ENCODE measurements around the gene COL6A5. TPM values are rescaled to one million over a fixed set of nuclear protein-coding genes. Genes with fewer than 3 reads are reported as not detected.

The COL6A5 gene
- total RNA-seq, 1 donor = not detected

GRCh38 chr3:130463221-130463620 is 117.7 kb downstream of the COL6A5 start:
- H4K20me1 ChIP-seq (ENCODE audit: insufficient read depth, low read length) = no peaks in the 10 kb centered on the region

GRCh38 chr3:130465521-130465920 is 120.0 kb downstream of the COL6A5 start:
- Histone ChIP-seq H2AFZ (ENCODE audit: low read length) (no peak overlapping the region), H4K20me1 (ENCODE audit: insufficient read depth, low read length) (no peaks in the 10 kb centered on the region), H3K27ac (ENCODE audit: low read depth, low read length) (no peak overlapping the region), H3K36me3 (ENCODE audit: insufficient read depth, low read length) (no peaks in the 10 kb centered on the region), H3K27me3 (ENCODE audit: insufficient read depth, low read length) (no peaks in the 10 kb centered on the region), H3K4me2 (ENCODE audit: insufficient read depth, low read length) (no peak overlapping the region), H3K9me3 (ENCODE audit: low read depth, low read length) (no peaks in the 10 kb centered on the region), H3K4me1 (ENCODE audit: insufficient read depth, low read length) (no peaks in the 10 kb centered on the region), H3K4me3 (ENCODE audit: insufficient read depth, low read length) (no peak overlapping the region), H3K79me2 (ENCODE audit: insufficient read depth, low read length) (no peaks in the 10 kb centered on the region)
- TF ChIP-seq CTCF (IDR thresholded peaks at IDR 0.05; ENCODE audit: extremely low read depth, low read depth, low read length) = no peak
- no peak for DNase-seq (ENCODE audit: insufficient read length, low spot score, missing footprints)

More at GRCh38 chr3:130463221-130463620, 117.7 kb downstream of the COL6A5 start:
- Histone ChIP-seq H3K36me3 (ENCODE audit: insufficient read depth, low read length) (no peaks in the 10 kb centered on the region), H3K4me1 (ENCODE audit: insufficient read depth, low read length) (no peaks in the 10 kb centered on the region), H3K4me3 (ENCODE audit: insufficient read depth, low read length) (no peak overlapping the region), H3K27ac (ENCODE audit: low read depth, low read length) (no peak overlapping the region), H3K27me3 (ENCODE audit: insufficient read depth, low read length) (no peaks in the 10 kb centered on the region), H2AFZ (ENCODE audit: low read length) (no peak overlapping the region), H3K9me3 (ENCODE audit: low read depth, low read length) (no peaks in the 10 kb centered on the region), H3K79me2 (ENCODE audit: insufficient read depth, low read length) (no peaks in the 10 kb centered on the region), H3K4me2 (ENCODE audit: insufficient read depth, low read length) (no peak overlapping the region)
- DNase-seq (ENCODE audit: insufficient read length, low spot score, missing footprints) = no peak
- no peak for TF ChIP-seq CTCF (IDR thresholded peaks at IDR 0.05; ENCODE audit: extremely low read depth, low read depth, low read length)

- Histone ChIP-seq H3K27me3 (ENCODE audit: insufficient read depth, low read length) (no peaks in the 10 kb centered on the region), H3K4me3 (ENCODE audit: insufficient read depth, low read length) (no peak overlapping the region), H3K9me3 (ENCODE audit: low read depth, low read length) (no peaks in the 10 kb centered on the region), H3K4me2 (ENCODE audit: insufficient read depth, low read length) (no peak overlapping the region), H3K27ac (ENCODE audit: low read depth, low read length) (no peak overlapping the region), H3K36me3 (ENCODE audit: insufficient read depth, low read length) (no peaks in the 10 kb centered on the region), H3K79me2 (ENCODE audit: insufficient read depth, low read length) (no peaks in the 10 kb centered on the region), H4K20me1 (ENCODE audit: insufficient read depth, low read length) (no peaks in the 10 kb centered on the region), H2AFZ (ENCODE audit: low read length) (no peak overlapping the region), H3K4me1 (ENCODE audit: insufficient read depth, low read length) (no peaks in the 10 kb centered on the region)
- no peak for DNase-seq (ENCODE audit: insufficient read length, low spot score, missing footprints)
- no peak for TF ChIP-seq CTCF (IDR thresholded peaks at IDR 0.05; ENCODE audit: extremely low read depth, low read depth, low read length)
These were observed 122.8 kb downstream of the COL6A5 start for GRCh38 chr3:130468311-130468710.

GRCh38 chr3:130470126-130470525 is 124.7 kb downstream of the COL6A5 start:
- Histone ChIP-seq H3K9me3 (ENCODE audit: low read depth, low read length) (no peaks in the 10 kb centered on the region), H3K79me2 (ENCODE audit: insufficient read depth, low read length) (no peaks in the 10 kb centered on the region), H3K4me3 (ENCODE audit: insufficient read depth, low read length) (no peak overlapping the region), H3K27me3 (ENCODE audit: insufficient read depth, low read length) (no peaks in the 10 kb centered on the region), H3K4me2 (ENCODE audit: insufficient read depth, low read length) (no peak overlapping the region), H4K20me1 (ENCODE audit: insufficient read depth, low read length) (no peaks in the 10 kb centered on the region), H3K4me1 (ENCODE audit: insufficient read depth, low read length) (no peaks in the 10 kb centered on the region), H3K27ac (ENCODE audit: low read depth, low read length) (no peak overlapping the region), H2AFZ (ENCODE audit: low read length) (no peak overlapping the region), H3K36me3 (ENCODE audit: insufficient read depth, low read length) (no peaks in the 10 kb centered on the region)
- TF ChIP-seq CTCF (IDR thresholded peaks at IDR 0.05; ENCODE audit: extremely low read depth, low read depth, low read length) = no peak
- DNase-seq (ENCODE audit: insufficient read length, low spot score, missing footprints) = no peak
